BE2C (cell line): ENCODE results near the gene MRPL58.
"Not testable (repeated sequence)": the region's sequence is repeated elsewhere in the genome, so short reads cannot be mapped to it uniquely, and the experiment has no call there.

Source experiments
- DNase-seq: peaks from one replicate; pipeline ENCODE4 v3.0.0-alpha.2; 2020
- H3K27me3 ChIP-seq: fragments of 250-450 bp; sonication (Bioruptor Pico); 2 replicates; pipeline ENCODE4 v1.5.1; 2020; ENCODE audit warnings: mild to moderate bottlenecking
- H3K36me3 ChIP-seq: fragments of 250-450 bp; sonication (Bioruptor Pico); 2 replicates; pipeline ENCODE4 v1.5.1; 2020; ENCODE audit warnings: mild to moderate bottlenecking
- H3K4me1 ChIP-seq: fragments of 250-450 bp; sonication (Bioruptor Pico); 2 replicates; pipeline ENCODE4 v1.5.1; 2020
- H3K4me3 ChIP-seq: 2 replicates; pipeline ENCODE4 v1.5.1; 2011; ENCODE audit warnings: low read depth, low read length
- H3K9me3 ChIP-seq: fragments of 250-450 bp; sonication (Bioruptor Pico); 2 replicates; pipeline ENCODE4 v1.5.1; 2020
- TF ChIP-seq, protein P1 (sequence below): IDR thresholded peaks from 2 replicates; pipeline ENCODE4 v1.5.1; 2012; ENCODE audit warnings: mild to moderate bottlenecking, low read depth, low read length

MRPL58 gene

DNA sequence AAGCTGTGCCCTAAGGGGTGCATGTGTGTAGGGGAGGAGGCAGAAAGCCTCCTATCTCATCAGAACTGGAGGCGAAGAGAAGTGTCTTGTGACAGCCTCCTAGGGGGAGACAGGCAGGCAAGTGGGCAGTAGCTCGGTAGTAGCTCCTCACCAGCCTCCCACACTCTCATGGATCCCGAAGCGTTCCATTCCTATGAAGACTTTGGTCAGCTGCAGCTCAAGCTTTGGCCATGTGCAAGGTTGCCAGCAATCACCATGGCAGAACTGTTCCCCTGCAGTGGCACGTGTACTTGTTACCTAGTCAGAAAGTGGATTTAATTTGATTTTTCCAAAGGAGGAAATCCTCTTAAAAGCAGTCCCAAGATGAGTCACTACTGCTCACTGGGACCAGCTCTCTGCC lies 6.7 kb downstream of the MRPL58 start:
- DNase-seq, result no peak
- peaks cover 27% of the 10 kb centered on the region for H3K36me3 ChIP-seq
- H3K9me3 ChIP-seq, result no peaks in the 10 kb centered on the region
- TF ChIP-seq, protein P1, sequence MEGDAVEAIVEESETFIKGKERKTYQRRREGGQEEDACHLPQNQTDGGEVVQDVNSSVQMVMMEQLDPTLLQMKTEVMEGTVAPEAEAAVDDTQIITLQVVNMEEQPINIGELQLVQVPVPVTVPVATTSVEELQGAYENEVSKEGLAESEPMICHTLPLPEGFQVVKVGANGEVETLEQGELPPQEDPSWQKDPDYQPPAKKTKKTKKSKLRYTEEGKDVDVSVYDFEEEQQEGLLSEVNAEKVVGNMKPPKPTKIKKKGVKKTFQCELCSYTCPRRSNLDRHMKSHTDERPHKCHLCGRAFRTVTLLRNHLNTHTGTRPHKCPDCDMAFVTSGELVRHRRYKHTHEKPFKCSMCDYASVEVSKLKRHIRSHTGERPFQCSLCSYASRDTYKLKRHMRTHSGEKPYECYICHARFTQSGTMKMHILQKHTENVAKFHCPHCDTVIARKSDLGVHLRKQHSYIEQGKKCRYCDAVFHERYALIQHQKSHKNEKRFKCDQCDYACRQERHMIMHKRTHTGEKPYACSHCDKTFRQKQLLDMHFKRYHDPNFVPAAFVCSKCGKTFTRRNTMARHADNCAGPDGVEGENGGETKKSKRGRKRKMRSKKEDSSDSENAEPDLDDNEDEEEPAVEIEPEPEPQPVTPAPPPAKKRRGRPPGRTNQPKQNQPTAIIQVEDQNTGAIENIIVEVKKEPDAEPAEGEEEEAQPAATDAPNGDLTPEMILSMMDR, result no peak
- H3K27me3 ChIP-seq, result no peaks in the 10 kb centered on the region
- no peak overlapping the region for H3K4me3 ChIP-seq
- no peaks in the 10 kb centered on the region for H3K4me1 ChIP-seq

DNA sequence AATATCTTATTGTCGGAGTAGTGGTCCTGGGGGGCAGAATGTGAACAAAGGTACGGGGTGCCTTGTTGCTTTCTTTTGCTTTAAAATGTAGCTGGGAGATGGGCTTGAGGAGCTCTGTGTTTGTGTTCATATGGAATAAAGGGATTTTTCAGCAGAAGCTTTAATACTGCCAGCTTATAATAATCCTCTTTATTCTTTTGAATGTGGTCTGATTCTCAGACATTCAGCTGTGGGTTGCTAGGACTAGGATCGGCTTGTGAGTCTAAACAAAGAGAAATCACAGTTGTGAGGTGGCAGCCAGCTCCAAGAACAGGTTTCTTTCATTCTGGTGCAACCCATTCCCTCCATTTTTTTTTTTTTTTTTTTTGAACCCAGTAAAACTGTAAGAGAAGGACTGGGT lies 7.2 kb downstream of the MRPL58 start:
- H3K4me1 ChIP-seq, result no peaks in the 10 kb centered on the region
- H3K27me3 ChIP-seq, result no peaks in the 10 kb centered on the region
- H3K36me3 ChIP-seq, result peaks cover 27% of the 10 kb centered on the region
- H3K4me3 ChIP-seq, result no peak overlapping the region
- TF ChIP-seq, protein P1, result no peak
- no peaks in the 10 kb centered on the region for H3K9me3 ChIP-seq
- no peak for DNase-seq

DNA sequence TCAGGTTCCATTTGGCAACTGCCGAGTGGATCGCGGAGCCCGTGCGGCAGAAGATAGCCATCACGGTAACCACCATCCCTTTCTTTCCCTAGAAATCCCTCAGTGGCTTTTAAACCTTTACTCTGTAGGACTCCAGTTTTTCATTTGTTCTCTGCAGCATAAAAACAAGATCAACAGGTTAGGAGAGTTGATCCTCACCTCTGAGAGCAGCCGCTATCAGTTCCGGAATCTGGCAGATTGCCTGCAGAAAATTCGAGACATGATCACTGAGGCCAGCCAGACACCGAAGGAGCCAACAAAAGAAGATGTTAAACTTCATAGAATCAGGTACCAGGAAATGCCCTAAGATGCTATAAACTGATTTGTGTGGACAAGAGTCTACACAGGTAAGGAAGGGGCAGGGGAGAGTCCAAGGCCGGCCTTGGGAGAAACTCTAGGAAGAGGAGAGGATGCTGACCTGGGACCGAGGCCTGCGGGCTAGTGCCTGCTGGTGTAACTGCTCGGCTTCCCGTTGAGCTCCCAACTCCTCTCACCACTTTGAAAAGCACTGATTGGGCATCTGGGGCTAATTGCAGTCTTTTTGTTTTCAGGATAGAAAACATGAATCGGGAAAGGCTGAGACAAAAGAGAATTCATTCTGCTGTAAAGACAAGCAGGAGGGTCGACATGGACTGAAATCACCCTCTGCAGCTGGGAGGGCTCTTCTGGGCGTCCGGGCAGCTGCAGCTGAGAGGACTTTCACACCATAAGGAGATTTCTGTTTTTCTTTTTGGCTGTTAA lies 8.1 kb downstream of the MRPL58 start:
- Histone ChIP-seq H3K9me3 (no peaks in the 10 kb centered on the region), H3K27me3 (no peaks in the 10 kb centered on the region), H3K4me3 (no peak overlapping the region), H3K4me1 (no peaks in the 10 kb centered on the region), H3K36me3 (peaks cover 27% of the 10 kb centered on the region)
- TF ChIP-seq, protein P1, result no peak
- DNase-seq, result no peak

DNA sequence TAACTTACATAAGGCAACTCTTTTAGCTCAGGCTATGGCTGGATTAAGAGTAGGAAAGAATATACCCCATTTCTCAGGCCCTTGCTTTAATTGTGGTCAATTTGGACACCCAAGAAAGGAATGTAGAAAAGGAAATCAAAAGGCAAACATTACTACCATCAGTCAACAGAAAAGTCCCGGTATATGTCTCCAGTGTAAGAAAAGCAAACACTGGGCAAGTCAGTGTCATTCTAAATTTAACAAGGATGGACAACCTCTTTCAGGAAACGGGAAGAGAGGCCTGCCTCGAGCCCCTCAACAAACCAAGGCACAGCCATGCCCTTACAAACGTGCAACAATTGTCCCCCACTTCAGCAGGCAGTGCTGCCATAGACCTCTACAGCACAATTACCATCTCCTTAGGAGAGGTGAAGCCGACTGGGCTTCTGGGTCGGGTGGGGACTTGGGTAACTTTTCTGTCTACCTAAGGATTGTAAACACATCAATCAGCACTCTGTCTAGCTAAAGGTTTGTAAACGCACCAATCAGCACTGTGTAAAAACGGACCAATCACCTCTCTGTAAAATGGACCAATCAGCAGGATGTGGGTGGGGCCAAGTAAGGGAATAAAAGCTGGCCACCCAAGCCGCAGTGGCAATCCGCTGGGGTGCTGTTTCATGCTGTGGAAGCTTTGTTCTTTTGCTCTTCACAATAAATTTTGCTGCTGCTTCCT lies 12.4 kb downstream of the MRPL58 start:
- no peak overlapping the region for H3K4me3 ChIP-seq
- no peak for DNase-seq
- TF ChIP-seq, protein P1, result no peak
- no peaks in the 10 kb centered on the region for H3K27me3 ChIP-seq
- no peaks in the 10 kb centered on the region for H3K9me3 ChIP-seq
- H3K36me3 ChIP-seq, result peaks cover 27% of the 10 kb centered on the region
- H3K4me1 ChIP-seq, result no peaks in the 10 kb centered on the region

DNA sequence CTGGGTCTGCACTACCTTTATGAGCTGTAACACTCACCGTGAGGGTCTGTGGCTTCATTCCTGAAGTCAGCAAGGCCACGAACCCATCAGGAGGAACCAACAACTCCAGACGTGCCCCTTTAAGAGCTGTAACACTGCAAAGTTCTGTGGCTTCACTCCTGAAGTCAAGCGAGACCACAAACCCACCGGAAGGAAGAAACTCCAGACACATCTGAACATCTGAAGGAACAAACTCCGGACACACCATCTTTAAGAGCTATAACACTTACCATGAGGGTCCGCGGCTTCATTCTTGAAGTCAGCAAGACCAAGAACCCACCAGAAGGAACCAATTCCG lies 12.9 kb downstream of the MRPL58 start:
- peaks cover 22% of the 10 kb centered on the region for H3K36me3 ChIP-seq
- not testable (repeated sequence) for DNase-seq, H3K27me3 ChIP-seq, H3K9me3 ChIP-seq, H3K4me3 ChIP-seq, H3K4me1 ChIP-seq

DNA sequence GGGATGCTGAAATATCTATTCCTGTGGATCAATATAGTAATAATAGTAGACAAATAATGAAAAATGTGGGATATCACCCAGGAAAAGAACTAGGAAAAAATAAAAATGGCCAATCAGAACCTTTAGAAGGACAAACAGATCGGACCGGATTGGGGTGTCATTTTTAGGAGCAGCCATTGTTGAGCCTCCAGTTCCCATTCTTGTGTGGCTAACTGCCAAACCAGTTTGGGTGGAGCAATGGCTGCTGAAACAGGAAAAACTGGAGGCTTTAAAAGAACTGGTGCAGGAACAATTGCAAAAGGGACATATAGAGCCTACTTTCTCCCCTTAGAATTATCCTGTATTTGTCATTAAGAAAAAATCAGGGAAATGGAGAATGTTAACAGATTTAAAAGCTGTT lies 14.2 kb downstream of the MRPL58 start:
- peaks cover 12% of the 10 kb centered on the region for H3K36me3 ChIP-seq
- not testable (repeated sequence) for H3K27me3 ChIP-seq, H3K4me3 ChIP-seq, DNase-seq, H3K9me3 ChIP-seq, H3K4me1 ChIP-seq

DNA sequence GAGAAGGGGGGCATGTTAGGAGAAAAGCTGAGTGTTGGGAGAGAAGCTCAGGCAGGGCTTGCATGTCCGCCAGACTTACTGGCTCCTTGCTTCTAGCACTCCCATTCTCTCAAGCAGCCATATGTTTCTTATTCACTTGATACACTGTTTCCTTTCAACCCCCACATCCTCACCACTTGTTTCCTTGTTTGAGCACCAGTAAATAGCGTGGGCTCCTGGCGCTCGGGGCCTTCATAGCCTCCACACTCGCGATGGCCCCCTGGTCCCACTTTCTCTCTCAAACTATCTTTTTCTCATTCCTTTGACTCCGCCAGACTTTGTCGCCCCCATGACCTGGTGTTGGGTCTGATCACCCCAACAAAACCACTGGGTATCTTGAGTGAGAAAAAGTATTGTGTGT lies 17.7 kb downstream of the MRPL58 start:
- TF ChIP-seq, protein P1, result no peak
- Histone ChIP-seq H3K9me3 (no peaks in the 10 kb centered on the region), H3K27me3 (no peaks in the 10 kb centered on the region), H3K4me3 (no peak overlapping the region), H3K4me1 (no peaks in the 10 kb centered on the region), H3K36me3 (no peaks in the 10 kb centered on the region)
- no peak for DNase-seq
